K562 (cell line): ENCODE data around the gene CPB1. TPM values are rescaled to one million over a fixed set of nuclear protein-coding genes. Genes with fewer than 3 reads are reported as not detected.

Source experiments
- ATAC-seq: fragments of 200-7000 bp; cut with Tn5 transposase; 3 replicates; pipeline ENCODE4 v1.9.1; 2020; ENCODE audit warnings: moderate library complexity
- BruUV-seq: library from RNA; stranded (reverse); fragments of 400-500 nt; replicated peaks from 2 replicates; lab custom pipeline; 2021; lab: Mats Ljungman, UMichigan
- CTCF ChIA-PET: fragments of 300-600 bp; formaldehyde crosslinking; extraction: SDS; loops from one replicate; lab custom pipeline; 2021; ENCODE audit warnings: low intra/inter-chr PET ratio; lab: Yijun Ruan, JAX
- POLR2A ChIA-PET: fragments of 300-600, 350-650 bp; sonication (Branson Sonifier 250); formaldehyde crosslinking; extraction: SDS; loops from one replicate; lab custom pipeline; 2021; ENCODE audit warnings: antibody characterized with exemption, inconsistent platforms; lab: Yijun Ruan, JAX
- DNase-seq, 4 experiments: peaks; one replicate each; pipeline versions ENCODE4 v3.0.0 to v3.0.0-alpha.2; 2011 to 2018; ENCODE audit warnings: low spot score in 3 of 4, mixed read lengths in 3 of 4; ENCODE audit errors: extremely low read depth in 1 of 4
- FAIRE-seq: peaks from 2 replicates; lab custom pipeline; 2011; peaks lifted over from hg19 to GRCh38; lab: Jason Lieb, UNC
- H2AFZ ChIP-seq: 2 replicates; pipeline ENCODE4 v1.6.0; 2011; ENCODE audit warnings: low read depth, low read length, control low read depth, inconsistent platforms
- H3K27ac ChIP-seq: fragments of 200-600 bp; 3 replicates; pipeline ENCODE4 v1.8.0; 2011; ENCODE audit warnings: low read depth, mild to moderate bottlenecking, control low read depth, inconsistent platforms, low read length, moderate library complexity, mixed read lengths; ENCODE audit errors: extremely low read depth
- H3K27me3 ChIP-seq, 2 experiments: fragments of 300-600 bp in 1 of 2; 2 replicates in 1 of 2; 3 replicates in 1 of 2; pipeline versions ENCODE4 v1.6.0 to v1.8.0; 2011; ENCODE audit warnings: inconsistent platforms in 2 of 2, low read length in 2 of 2, mild to moderate bottlenecking in 1 of 2, mixed read lengths in 1 of 2, moderate library complexity in 1 of 2; ENCODE audit not compliant: control insufficient read depth in 2 of 2, insufficient read depth in 2 of 2
- H3K36me3 ChIP-seq: fragments of 300-600 bp; 3 replicates; pipeline ENCODE4 v1.8.0; 2011; ENCODE audit warnings: mild to moderate bottlenecking, low read length, inconsistent platforms; ENCODE audit not compliant: control insufficient read depth, insufficient read depth
- H3K4me1 ChIP-seq, 2 experiments: fragments of 200-600 bp in 1 of 2; replicated peaks in 1 of 2; 2 replicates in 1 of 2; 3 replicates in 1 of 2; pipeline versions ENCODE4 v1.5.1 to v1.8.0; 2011; ENCODE audit warnings: inconsistent platforms in 2 of 2, low read length in 2 of 2, mild to moderate bottlenecking in 1 of 2, mixed read lengths in 1 of 2, moderate library complexity in 1 of 2; ENCODE audit not compliant: control insufficient read depth in 2 of 2, insufficient read depth in 2 of 2
- H3K4me2 ChIP-seq: 2 replicates; pipeline ENCODE4 v1.6.1; 2011; ENCODE audit warnings: low read length, control low read depth, inconsistent platforms, mixed read lengths; ENCODE audit not compliant: insufficient read depth
- H3K4me3 ChIP-seq: fragments of 200-600 bp; sonication (generic), shearing (Covaris generic); 2 replicates; pipeline ENCODE4 v1.5.1; 2016; ENCODE audit warnings: control low read depth, inconsistent platforms
- H3K79me2 ChIP-seq: fragments of 200-600 bp; 3 replicates; pipeline ENCODE4 v1.8.0; 2011; ENCODE audit warnings: low read length, inconsistent platforms; ENCODE audit not compliant: control insufficient read depth, insufficient read depth
- H3K9ac ChIP-seq, 2 experiments: 2 replicates each; pipeline versions ENCODE4 v1.6.0 to v1.6.1; 2011; ENCODE audit warnings: low read depth in 2 of 2, low read length in 2 of 2, control low read depth in 1 of 2, inconsistent platforms in 1 of 2, mild to moderate bottlenecking in 1 of 2, mixed read lengths in 1 of 2; ENCODE audit not compliant: insufficient read depth in 1 of 2
- H3K9me1 ChIP-seq: one replicate; pipeline ENCODE4 v1.6.0; 2011; ENCODE audit warnings: inconsistent platforms, mild to moderate bottlenecking, low read length, moderate library complexity; ENCODE audit not compliant: control insufficient read depth, insufficient read depth
- H3K9me3 ChIP-seq: replicated peaks from 2 replicates; pipeline ENCODE4 v1.5.1; 2011; ENCODE audit warnings: low read depth, low read length, inconsistent platforms; ENCODE audit not compliant: control insufficient read depth, insufficient read depth
- H4K20me1 ChIP-seq: replicated peaks from 2 replicates; pipeline ENCODE4 v1.6.1; 2011; ENCODE audit warnings: low read length, inconsistent platforms, mixed read lengths; ENCODE audit not compliant: control insufficient read depth, insufficient read depth
- DIDO1 ChIP-seq: fragments of 450-650 bp; IDR thresholded peaks from 2 replicates; pipeline ENCODE4 v1.6.1; 2016; ENCODE audit warnings: low read depth, missing biosample characterization, missing genetic modification characterization
- MAFG ChIP-seq: fragments of 450-650 bp; conservative IDR thresholded peaks from 2 replicates; pipeline ENCODE4 v1.6.1; 2016; ENCODE audit warnings: missing genetic modification characterization, missing compliant biosample characterization
- RFX1 ChIP-seq: fragments of 450-650 bp; IDR thresholded peaks from 2 replicates; pipeline ENCODE4 v1.6.1; 2016; ENCODE audit warnings: mild to moderate bottlenecking, moderate library complexity
- WHSC1 ChIP-seq: IDR thresholded peaks from one replicate; pipeline ENCODE4 v1.6.1; 2012; ENCODE audit warnings: low read length, control low read depth, inconsistent platforms
- ZBTB40 ChIP-seq, 2 experiments: fragments of 450-650 bp in 1 of 2; sonication (generic) in 1 of 2; formaldehyde crosslinking in 1 of 2; IDR thresholded peaks; 2 replicates each; pipeline versions ENCODE4 v1.7.1 to v1.9.0; 2016 to 2022; ENCODE audit warnings: inconsistent platforms in 1 of 2, mild to moderate bottlenecking in 1 of 2, missing genetic modification reagents in 1 of 2
- WGBS: fragments of 100-300 bp; shearing (Covaris generic); methylation state at CpG from one replicate; pipeline ENCODE4 v1.1.6; 2016; ENCODE audit warnings: low coverage, mixed read lengths; ENCODE audit not compliant: insufficient coverage; ENCODE audit errors: missing lambda C conversion rate; 5-methylcytosine and 5-hydroxymethylcytosine counted together
- in situ Hi-C: fragments of 300-500 bp; cut with MboI; formaldehyde crosslinking; loops from 4 replicates; pipeline ENCODE4 v1.15.0; 2018; ENCODE audit warnings: inconsistent platforms, mixed read lengths
- intact Hi-C: fragments of 100-400 bp; cut with micrococcal nuclease; formaldehyde crosslinking; loops from 2 replicates; pipeline ENCODE4 v1.14.2; 2022
- polyA plus RNA-seq, 8 experiments: library from polyadenylated mRNA; depleted of rRNA in 4 of 8; stranded (reverse) in 5 of 8; unstranded in 3 of 8; fragments of >200 nt; fragmentation: Nextera tagmentation in 2 of 8; fragmentation: Illumina TruSeq in 1 of 8; extraction: Ambion mirVana in 2 of 8; extraction: Trizol in 1 of 8; gene quantifications; 2 replicates each; pipeline versions ENCODE4 v1.2.1 to v1.2.3, GENCODE V29; 2011 to 2014; ENCODE audit warnings: inconsistent platforms in 1 of 8, missing spikeins in 1 of 8
- total RNA-seq, 7 experiments: library from RNA; depleted of rRNA in 6 of 7; stranded (reverse); fragments of >200 nt in 6 of 7; fragmentation: Illumina TruSeq in 2 of 7; extraction: Trizol in 2 of 7; gene quantifications; 2 replicates each; pipeline versions ENCODE4 v1.2.1 to v1.2.3, GENCODE V29; 2011 to 2021; ENCODE audit warnings: low replicate concordance in 1 of 7

CPB1 gene
- total and polyA plus RNA-seq, 9 of the 15 experiments (the other 6 are each of a cell fraction or from before 2014, with no cell fraction given) = 3.7 TPM; not detected in 8

- H3K9ac ChIP-seq = no peak overlapping the region
- no peak for TF ChIP-seq ZBTB40 (IDR thresholded peaks at IDR 0.05)
- no peak for TF ChIP-seq ZBTB40 (CRISPR knock-in tag; IDR thresholded peaks at IDR 0.05)
- TF ChIP-seq RFX1 = no peak
- no peak for TF ChIP-seq MAFG (tag)
- no peak for TF ChIP-seq WHSC1
- no peak for TF ChIP-seq DIDO1 (tag)
- TF ChIP-seq, all 486 proteins: peak for 0
- ATAC-seq = no peak
- no TSS peak for BruUV-seq
- ChIA-PET CTCF (no interaction called here), POLR2A (no interaction called here)
- H3K27me3 ChIP-seq = no peaks in the 10 kb centered on the region
- no peak overlapping the region for H3K4me3 ChIP-seq
- no peaks in the 10 kb centered on the region for H3K9me1 ChIP-seq
- no peak overlapping the region for H3K4me2 ChIP-seq
- no peaks in the 10 kb centered on the region for H3K9me3 ChIP-seq
- H3K79me2 ChIP-seq = no peaks in the 10 kb centered on the region
- H3K4me1 ChIP-seq = no peaks in the 10 kb centered on the region
- DNase-seq = no peak
- FAIRE-seq = no peak
- no peaks in the 10 kb centered on the region for H3K36me3 ChIP-seq
- 0% methylated on average over 1 of the region's 1 CpG for WGBS
- no peaks in the 10 kb centered on the region for H4K20me1 ChIP-seq
- no peak overlapping the region for H2AFZ ChIP-seq
- in situ Hi-C loops = no loop called here
- H3K27ac ChIP-seq = no peak overlapping the region
- intact Hi-C loops = no loop called here
Measured at GRCh38 chr3:148823026-148823425, 4.6 kb upstream of the CPB1 start.
